H1 (cell line): Measurements from ENCODE around the gene SQOR. TPM values are rescaled to one million over a fixed set of nuclear protein-coding genes. Genes with fewer than 3 reads are reported as not detected.

Source experiments
- CTCF ChIA-PET: fragments of 300-600 bp; sonication (Branson Sonifier 250); formaldehyde crosslinking; loops from one replicate; lab custom pipeline; 2021; ENCODE audit not compliant: partially characterized antibody; lab: Charles Lee
- POLR2A ChIA-PET: fragments of 300-600 bp; sonication (Branson Sonifier 250); formaldehyde crosslinking; loops from one replicate; lab custom pipeline; 2021; ENCODE audit warnings: inconsistent platforms; ENCODE audit not compliant: partially characterized antibody; lab: Charles Lee
- DNase-seq, 2 experiments: peaks; one replicate each; pipeline versions ENCODE4 v3.0.0 to v3.0.0-alpha.2; 2010 to 2022; ENCODE audit warnings: low spot score in 2 of 2, low read depth in 1 of 2, mixed read lengths in 1 of 2
- FAIRE-seq: peaks from 2 replicates; lab custom pipeline; 2011; peaks lifted over from hg19 to GRCh38; lab: Jason Lieb, UNC
- H2AFZ ChIP-seq: 2 replicates; pipeline ENCODE4 v1.8.1; 2012; ENCODE audit warnings: low read length, inconsistent platforms
- H2AK5ac ChIP-seq: 2 replicates; pipeline ENCODE4 v1.6.1; 2013; ENCODE audit warnings: low read depth, low read length
- H2BK120ac ChIP-seq: replicated peaks from 2 replicates; pipeline ENCODE3; 2013; ENCODE audit warnings: low read depth, low read length, inconsistent platforms
- H2BK12ac ChIP-seq: 2 replicates; pipeline ENCODE4 v1.6.1; 2013; ENCODE audit warnings: low read depth, low read length
- H2BK15ac ChIP-seq: 2 replicates; pipeline ENCODE4 v1.6.1; 2013; ENCODE audit warnings: low read length
- H2BK20ac ChIP-seq: 2 replicates; pipeline ENCODE4 v1.6.1; 2013; ENCODE audit warnings: low read length
- H2BK5ac ChIP-seq: 2 replicates; pipeline ENCODE4 v1.6.1; 2013; ENCODE audit warnings: low read depth, low read length
- H3K14ac ChIP-seq: 2 replicates; pipeline ENCODE4 v1.6.1; 2013; ENCODE audit warnings: inconsistent platforms; ENCODE audit not compliant: insufficient read length
- H3K18ac ChIP-seq: 2 replicates; pipeline ENCODE4 v1.6.1; 2013; ENCODE audit warnings: low read length; ENCODE audit errors: extremely low read depth
- H3K23ac ChIP-seq: 2 replicates; pipeline ENCODE4 v1.6.1; 2013; ENCODE audit warnings: inconsistent platforms; ENCODE audit not compliant: insufficient read length
- H3K23me2 ChIP-seq: 2 replicates; pipeline ENCODE4 v1.6.1; 2013; ENCODE audit warnings: low read depth, low read length
- H3K27ac ChIP-seq: 2 replicates; pipeline ENCODE4 v1.6.1; 2011; ENCODE audit warnings: low read depth, low read length, inconsistent platforms
- H3K27me3 ChIP-seq, 4 experiments: replicated peaks in 1 of 4; 1 replicate in 1 of 4; 2 replicates in 3 of 4; pipeline versions ENCODE4 v1.6.1 to v1.8.1; 2011 to 2013; ENCODE audit warnings: low read length in 3 of 4, mild to moderate bottlenecking in 3 of 4, inconsistent platforms in 2 of 4, mixed read lengths in 2 of 4, moderate library complexity in 1 of 4; ENCODE audit not compliant: control insufficient read depth in 3 of 4, insufficient read depth in 3 of 4; ENCODE audit errors: extremely low read depth in 1 of 4
- H3K36me3 ChIP-seq, 4 experiments: 2 replicates each; pipeline versions ENCODE4 v1.6.1 to v1.8.1; 2011 to 2013; ENCODE audit warnings: mild to moderate bottlenecking in 4 of 4, low read length in 3 of 4, moderate library complexity in 2 of 4, control low read depth in 1 of 4, inconsistent platforms in 1 of 4; ENCODE audit not compliant: insufficient read depth in 4 of 4, control insufficient read depth in 2 of 4
- H3K4ac ChIP-seq: replicated peaks from 2 replicates; pipeline ENCODE3; 2013; ENCODE audit warnings: low read length, low read depth, mixed read lengths, inconsistent platforms; ENCODE audit not compliant: insufficient read length
- H3K4me1 ChIP-seq, 4 experiments: replicated peaks in 1 of 4; 1 replicate in 1 of 4; 2 replicates in 3 of 4; pipeline versions ENCODE4 v1.6.1 to v1.8.1; 2011 to 2013; ENCODE audit warnings: low read length in 3 of 4, inconsistent platforms in 2 of 4, mixed read lengths in 1 of 4; ENCODE audit not compliant: insufficient read depth in 4 of 4, control insufficient read depth in 3 of 4
- H3K4me2 ChIP-seq, 2 experiments: 2 replicates each; pipeline versions ENCODE4 v1.6.1 to v1.8.1; 2011 to 2013; ENCODE audit warnings: low read depth in 2 of 2, low read length in 2 of 2, control low read depth in 1 of 2, inconsistent platforms in 1 of 2, mild to moderate bottlenecking in 1 of 2; ENCODE audit not compliant: insufficient read depth in 1 of 2
- H3K4me3 ChIP-seq, 4 experiments: fragments of 200-600, 300-600 bp in 1 of 4; sonication (generic), shearing (Covaris generic), sonication (Bioruptor Twin) in 1 of 4; 2 replicates each; pipeline versions ENCODE4 v1.5.1 to v1.8.1; 2011 to 2016; ENCODE audit warnings: low read length in 4 of 4, low read depth in 3 of 4, control low read depth in 2 of 4, inconsistent platforms in 2 of 4, mild to moderate bottlenecking in 2 of 4, mixed read lengths in 1 of 4, moderate library complexity in 1 of 4; ENCODE audit not compliant: insufficient read depth in 2 of 4; ENCODE audit errors: extremely low read depth in 1 of 4
- H3K56ac ChIP-seq: replicated peaks from 2 replicates; pipeline ENCODE3; 2013; ENCODE audit warnings: low read depth, mild to moderate bottlenecking, mixed read lengths, low read length, inconsistent platforms; ENCODE audit not compliant: insufficient read length
- H3K79me1 ChIP-seq: 2 replicates; pipeline ENCODE4 v1.6.1; 2013; ENCODE audit warnings: low read depth, low read length, control low read depth
- H3K79me2 ChIP-seq, 2 experiments: 2 replicates each; pipeline versions ENCODE4 v1.6.1 to v1.8.1; 2012 to 2013; ENCODE audit warnings: low read length in 2 of 2, mild to moderate bottlenecking in 2 of 2, inconsistent platforms in 1 of 2; ENCODE audit not compliant: insufficient read depth in 2 of 2, control insufficient read depth in 1 of 2
- H3K9ac ChIP-seq, 4 experiments: replicated peaks in 1 of 4; 1 replicate in 1 of 4; 2 replicates in 3 of 4; pipeline versions ENCODE4 v1.6.1 to v1.8.1; 2011 to 2013; ENCODE audit warnings: low read depth in 3 of 4, low read length in 3 of 4, control low read depth in 2 of 4, mild to moderate bottlenecking in 2 of 4, moderate library complexity in 2 of 4, inconsistent platforms in 1 of 4; ENCODE audit errors: extremely low read depth in 1 of 4
- H3K9me3 ChIP-seq, 2 experiments: 2 replicates each; pipeline versions ENCODE4 v1.6.1 to v1.8.1; 2012 to 2013; ENCODE audit warnings: mild to moderate bottlenecking in 2 of 2, moderate library complexity in 2 of 2, control low read depth in 1 of 2, inconsistent platforms in 1 of 2, low read depth in 1 of 2, low read length in 1 of 2, mixed read lengths in 1 of 2; ENCODE audit not compliant: insufficient read depth in 2 of 2
- H4K20me1 ChIP-seq, 2 experiments: replicated peaks in 1 of 2; 2 replicates each; pipeline versions ENCODE3 to v1.8.1; 2011 to 2013; ENCODE audit warnings: inconsistent platforms in 2 of 2, low read length in 2 of 2, mild to moderate bottlenecking in 1 of 2; ENCODE audit not compliant: insufficient read depth in 2 of 2, control insufficient read depth in 1 of 2
- H4K5ac ChIP-seq: 2 replicates; pipeline ENCODE4 v1.6.1; 2013; ENCODE audit warnings: low read length, low read depth, mixed read lengths, inconsistent platforms; ENCODE audit not compliant: insufficient read length
- H4K8ac ChIP-seq: 2 replicates; pipeline ENCODE4 v1.8.0; 2013; ENCODE audit warnings: mild to moderate bottlenecking, moderate library complexity, low read length, inconsistent platforms; ENCODE audit not compliant: insufficient read depth; ENCODE audit errors: extremely low read depth
- H4K91ac ChIP-seq: replicated peaks from 2 replicates; pipeline ENCODE3; 2013; ENCODE audit warnings: low read length, mixed read lengths, inconsistent platforms; ENCODE audit not compliant: insufficient read length
- POLR2AphosphoS5 ChIP-seq: IDR thresholded peaks from 2 replicates; pipeline ENCODE4 v1.6.1; 2011; ENCODE audit warnings: low read depth, low read length
- POU5F1 ChIP-seq: IDR thresholded peaks from 2 replicates; pipeline ENCODE4 v1.6.1; 2011; ENCODE audit warnings: low read depth, mild to moderate bottlenecking, low read length, moderate library complexity
- WGBS, 2 experiments: shearing (Covaris generic) in 1 of 2; methylation state at CpG; one replicate each; pipeline versions ENCODE4 v1.1.6 to v1.1.7; 2013 to 2015; ENCODE audit warnings: low lambda C conversion rate in 2 of 2, mixed read lengths in 2 of 2, inconsistent platforms in 1 of 2, low coverage in 1 of 2, missing lambda C conversion rate in 1 of 2; ENCODE audit not compliant: insufficient replicate concordance in 2 of 2, insufficient coverage in 1 of 2, insufficient read length in 1 of 2; ENCODE audit errors: extremely low coverage in 1 of 2, missing lambda C conversion rate in 1 of 2; 5-methylcytosine and 5-hydroxymethylcytosine counted together
- polyA plus RNA-seq, 7 experiments: library from polyadenylated mRNA; depleted of rRNA in 3 of 7; stranded (reverse) in 5 of 7; unstranded in 2 of 7; fragments of >200 nt in 5 of 7; fragments of 200-250 nt in 2 of 7; gene quantifications; 1 replicate in 5 of 7; 2 replicates in 1 of 7; 4 replicates in 1 of 7; pipeline versions ENCODE4 v1.2.1 to v1.2.3, GENCODE V29; 2011 to 2013; ENCODE audit warnings: missing spikeins in 2 of 7, mixed read lengths in 2 of 7
- total RNA-seq: library from RNA; stranded (reverse); fragmentation: NEBNext Ultra II Directional; extraction: Animal tissue kit (Norgen Biotek cat#: 25700); gene quantifications from 2 replicates; pipeline ENCODE4 v1.2.1, GENCODE V29; 2021

Gene SQOR
- total and polyA plus RNA-seq, 2 of the 8 experiments (the other 6 are each of a cell fraction or from before 2014, with no cell fraction given), result 0.20 to 0.22 TPM

- WGBS, 2 experiments, result 95% methylated on average over 4 of the region's 4 CpGs; no CpG with 5 or more reads in 1 of the 2 experiments
- no peak overlapping the region for H3K14ac ChIP-seq
- H3K56ac ChIP-seq, result no peak overlapping the region
- no peak overlapping the region for H4K91ac ChIP-seq
- H3K4ac ChIP-seq, result no peak overlapping the region
- no peak overlapping the region for H3K9ac ChIP-seq
- POLR2A ChIA-PET, result no interaction called here
- no peak overlapping the region for H4K5ac ChIP-seq
- no peak overlapping the region for H3K4me2 ChIP-seq
- no peak overlapping the region for H2BK20ac ChIP-seq
- H3K27ac ChIP-seq, result no peak overlapping the region
- no peak overlapping the region for H2AK5ac ChIP-seq
- no peaks in the 10 kb centered on the region for H3K4me1 ChIP-seq
- H3K4me3 ChIP-seq, result no peak overlapping the region
- no peaks in the 10 kb centered on the region for H3K9me3 ChIP-seq
- no peak overlapping the region for H4K8ac ChIP-seq
- FAIRE-seq, result no peak
- no peak overlapping the region for H2BK120ac ChIP-seq
- H2AFZ ChIP-seq, result no peak overlapping the region
- H3K18ac ChIP-seq, result no peak overlapping the region
- no peaks in the 10 kb centered on the region for H3K79me2 ChIP-seq
- H3K79me1 ChIP-seq, result no peaks in the 10 kb centered on the region
- H4K20me1 ChIP-seq, result no peaks in the 10 kb centered on the region
- H2BK5ac ChIP-seq, result no peak overlapping the region
- H3K36me3 ChIP-seq, result no peaks in the 10 kb centered on the region
- no peaks in the 10 kb centered on the region for H3K23me2 ChIP-seq
- no peaks in the 10 kb centered on the region for H3K27me3 ChIP-seq
- DNase-seq, result no peak
- H3K23ac ChIP-seq, result no peak overlapping the region
- no peak overlapping the region for H2BK12ac ChIP-seq
- CTCF ChIA-PET, result no interaction called here
- no peak overlapping the region for H2BK15ac ChIP-seq
- TF ChIP-seq POU5F1 (no peak), POLR2AphosphoS5 (no peak)
These were observed 54.8 kb downstream of the SQOR start for GRCh38 chr15:45689616-45690015.
